ENCODE data around the gene AKT2.

Gene AKT2

DNA sequence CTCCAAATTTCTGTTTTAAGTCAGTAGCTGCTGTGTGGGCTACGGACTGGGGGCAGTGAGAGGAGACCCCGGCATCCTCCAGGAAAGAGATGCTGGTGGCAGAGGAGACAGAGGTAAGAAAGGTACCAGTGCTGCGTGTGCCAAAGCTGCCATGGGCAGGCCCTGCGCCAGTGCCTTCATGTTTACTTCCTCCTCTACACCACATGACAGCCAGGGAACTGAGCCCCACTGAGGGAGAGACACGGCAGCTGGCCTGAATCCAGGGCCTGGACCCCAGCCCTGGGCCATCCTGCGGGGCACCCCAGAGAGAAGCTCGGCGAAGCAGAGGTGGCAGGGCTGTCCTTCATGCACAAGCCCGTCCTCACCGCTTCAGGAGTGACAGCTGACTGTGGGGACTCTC is 35.9 kb downstream of the AKT2 start:
- DNase-seq = peak in 1 of 2 experiments; percentile 40

- DNase-seq = no peak
Observed at GRCh38 chr19:40247735-40248262, 37.3 kb downstream of the AKT2 start.

- DNase-seq = no peak
Observed at GRCh38 chr19:40247178-40247577, 38.0 kb downstream of the AKT2 start.

- no peak for DNase-seq
Observed at GRCh38 chr19:40246292-40247073, 38.7 kb downstream of the AKT2 start.

GRCh38 chr19:40245506-40246128 is 39.5 kb downstream of the AKT2 start:
- no peak for DNase-seq

DNA sequence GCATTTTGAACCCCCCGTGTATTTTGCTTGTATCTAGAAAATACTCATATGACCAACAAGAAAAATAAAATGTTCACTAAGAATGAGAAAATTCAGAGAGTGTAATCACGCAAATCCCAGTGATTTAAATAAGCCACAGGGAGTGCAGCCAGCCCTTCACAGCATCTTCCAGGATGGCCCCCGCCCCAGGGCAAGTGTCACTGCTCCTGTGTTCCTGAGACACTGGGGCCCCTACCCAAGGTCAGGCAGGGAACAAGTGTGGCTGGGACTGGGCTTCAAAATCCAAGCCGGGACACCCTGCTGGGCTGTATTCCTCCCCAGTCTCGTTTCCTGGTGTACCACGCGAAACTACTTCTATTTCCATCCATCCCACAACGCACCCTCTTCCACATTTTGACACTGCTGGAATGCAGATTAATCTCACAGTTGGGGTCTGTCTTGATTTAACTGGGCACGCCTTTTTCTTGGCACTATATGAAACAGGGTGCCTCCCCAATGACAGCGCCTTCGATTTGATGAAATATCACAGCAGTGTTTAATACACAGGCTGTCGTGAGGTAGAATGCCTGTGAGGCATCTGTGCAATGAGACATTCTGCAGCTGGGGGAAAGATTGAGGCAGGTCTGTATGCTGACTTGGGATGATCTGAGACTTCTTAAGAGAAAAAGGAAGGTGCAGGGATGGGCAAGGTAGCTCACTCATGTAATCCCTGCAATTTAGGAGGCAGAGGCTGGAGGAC is 40.4 kb downstream of the AKT2 start:
- DNase-seq = no peak

DNA sequence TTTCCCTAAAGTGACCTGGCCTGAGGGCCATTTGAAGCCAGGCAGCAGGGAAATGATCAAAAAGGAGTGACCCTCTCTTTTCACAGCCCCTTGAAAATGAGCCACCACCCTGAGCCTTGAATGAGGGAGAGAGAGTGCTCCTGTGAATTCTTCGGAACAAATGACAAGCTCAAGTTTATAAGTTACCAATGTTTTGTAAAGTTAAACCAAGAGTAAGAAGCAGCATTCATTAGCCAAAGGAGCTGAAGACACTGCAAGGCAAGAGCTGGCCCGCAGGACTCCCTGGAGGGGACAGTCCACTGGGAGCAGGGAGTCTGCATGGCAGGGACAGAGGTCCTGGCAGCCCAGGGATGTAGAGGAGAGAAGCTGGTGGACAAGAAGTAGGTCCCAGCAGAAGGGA is 42.0 kb downstream of the AKT2 start:
- no peak for DNase-seq

DNA sequence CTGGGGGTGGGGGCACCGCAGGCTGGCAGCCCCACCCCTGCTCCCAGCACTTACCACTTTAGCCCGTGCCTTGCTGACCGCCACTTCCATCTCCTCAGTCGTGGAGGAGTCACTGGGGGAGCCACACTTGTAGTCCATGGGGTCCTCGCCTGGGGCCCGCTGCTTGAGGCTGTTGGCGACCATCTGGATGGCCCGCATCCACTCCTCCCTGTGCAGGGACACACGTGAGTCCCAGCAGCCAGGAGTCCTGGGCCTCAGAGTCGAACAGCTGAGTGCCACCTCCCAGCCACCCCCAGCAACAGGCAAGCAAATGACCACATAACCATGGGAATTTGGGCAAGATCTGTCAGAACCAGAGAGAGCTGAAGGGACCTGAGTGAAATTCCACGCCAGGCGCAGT is 42.7 kb downstream of the AKT2 start:
- DNase-seq = no peak

GRCh38 chr19:40241809-40242384 is 43.2 kb downstream of the AKT2 start:
- DNase-seq = no peak

DNA sequence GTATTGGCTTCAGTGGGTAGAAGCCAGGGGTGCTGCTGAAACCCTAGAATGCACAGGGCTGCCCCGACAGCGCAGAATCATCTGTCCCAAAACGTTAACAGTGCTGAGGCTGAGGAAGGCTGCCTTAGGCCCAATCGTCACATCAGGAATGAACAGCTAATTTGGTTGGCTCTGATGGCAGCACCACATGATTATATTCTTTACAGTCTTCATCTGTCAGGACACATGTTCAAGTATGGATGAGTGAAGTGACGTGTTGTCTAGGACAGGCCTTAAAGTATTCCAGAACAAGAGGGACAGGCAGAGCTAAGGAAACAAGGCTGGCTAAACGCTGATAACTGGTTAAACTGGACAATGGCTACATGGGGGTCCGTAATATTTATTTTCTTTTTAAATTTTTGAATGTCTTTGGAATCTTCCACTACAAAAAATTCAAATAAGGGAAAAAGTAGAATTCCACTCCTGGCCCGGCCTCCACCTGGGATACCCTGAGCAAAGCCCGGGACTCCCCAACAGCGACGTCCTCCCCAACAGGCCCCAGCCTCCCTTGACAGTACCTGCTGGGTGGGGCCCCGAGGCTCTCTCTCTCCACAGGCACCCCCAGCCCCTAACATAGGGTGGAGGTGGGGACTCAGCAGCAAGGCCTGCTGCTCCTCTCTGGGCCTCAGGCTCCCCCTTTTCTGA is 43.9 kb downstream of the AKT2 start:
- no peak for DNase-seq

- DNase-seq = no peak
Observed at GRCh38 chr19:40240332-40240731, 44.8 kb downstream of the AKT2 start.

DNA sequence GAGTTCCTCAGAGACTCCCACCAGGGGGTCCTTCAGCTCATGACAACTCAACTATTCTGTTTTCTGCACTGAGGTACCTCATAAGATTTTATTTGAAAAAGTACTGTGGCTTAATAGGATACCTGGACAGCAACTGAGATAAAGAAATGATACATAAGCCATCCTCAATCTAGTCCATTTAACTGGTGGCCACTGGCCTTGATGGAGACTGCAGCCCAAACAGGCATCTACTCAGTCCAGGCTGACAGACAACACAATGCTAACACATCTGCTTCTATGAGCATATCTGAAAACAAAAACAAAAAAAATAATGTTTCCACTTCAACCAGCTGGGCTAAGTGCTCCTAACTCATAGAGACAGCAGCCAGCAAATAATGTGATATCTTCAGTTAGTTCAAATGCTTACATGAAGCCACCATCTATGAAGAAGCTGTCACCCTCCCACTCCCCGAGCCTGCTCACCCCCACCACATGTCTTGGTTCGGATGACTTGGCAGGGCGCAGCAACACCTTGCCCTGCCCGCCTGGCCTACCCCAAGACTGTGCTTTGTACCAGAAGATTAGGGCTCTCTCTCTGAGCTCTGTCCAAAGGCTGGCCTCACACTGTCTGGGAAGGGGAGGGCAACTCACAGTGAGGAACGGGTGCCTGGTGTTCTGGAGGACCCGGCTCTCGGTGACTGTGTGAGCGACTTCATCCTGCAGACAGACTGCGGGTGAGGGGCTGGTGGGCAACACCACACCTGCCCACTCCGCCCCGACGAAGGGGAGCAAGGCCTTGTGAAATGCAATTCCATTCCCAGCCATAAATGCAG is 45.5 kb downstream of the AKT2 start:
- DNase-seq = no peak

- DNase-seq = no peak
Observed at GRCh38 chr19:40238775-40239174, 46.4 kb downstream of the AKT2 start.

- no peak for DNase-seq
Observed at GRCh38 chr19:40237791-40238190, 47.4 kb downstream of the AKT2 start.

GRCh38 chr19:40236366-40236765 is 48.8 kb downstream of the AKT2 start:
- no peak for DNase-seq

GRCh38 chr19:40236026-40236355 is 49.2 kb downstream of the AKT2 start:
- no peak for DNase-seq

DNA sequence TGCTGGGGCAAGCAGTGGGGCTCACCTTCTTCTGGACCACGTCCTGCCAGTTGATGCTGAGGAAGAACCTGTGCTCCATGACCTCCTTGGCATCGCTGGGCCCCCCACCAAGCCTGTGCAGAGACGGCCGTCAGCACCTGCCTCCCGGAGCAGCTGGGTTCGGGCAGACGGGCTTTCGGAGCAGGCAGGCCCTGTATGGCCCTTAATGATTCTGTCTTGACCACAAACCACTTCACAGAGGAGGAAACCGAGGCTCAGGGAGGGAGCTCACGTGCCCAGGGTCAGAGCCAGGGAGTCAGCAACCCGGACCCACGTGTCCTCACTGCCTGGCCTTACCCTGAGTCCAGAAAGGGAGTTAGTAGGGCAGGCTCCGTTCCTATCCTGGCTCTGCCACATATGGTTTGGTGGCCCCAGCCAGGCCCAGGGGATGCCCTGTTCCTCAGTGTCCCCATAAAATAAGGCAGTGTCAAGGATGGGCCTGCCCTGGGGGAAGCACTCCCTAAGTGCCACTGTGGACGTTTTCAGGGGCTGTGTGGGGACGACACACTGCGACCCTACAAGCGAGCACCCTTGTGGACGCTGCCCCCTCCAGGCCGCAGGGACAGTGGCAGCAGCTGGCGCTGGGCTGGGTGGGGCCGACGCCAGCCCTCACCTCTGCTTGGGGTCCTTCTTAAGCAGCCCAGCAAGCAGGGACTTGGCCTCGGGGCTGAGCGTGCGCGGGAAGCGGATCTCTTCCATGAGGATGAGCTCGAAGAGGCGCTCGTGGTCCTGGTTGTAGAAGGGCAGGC is 49.7 kb downstream of the AKT2 start:
- DNase-seq = no peak

- DNase-seq = no peak
Observed at GRCh38 chr19:40234429-40235237, 50.5 kb downstream of the AKT2 start.

GRCh38 chr19:40233811-40234389 is 51.2 kb downstream of the AKT2 start:
- DNase-seq = no peak
